Vagina (tissue), 2 donors: ENCODE measurements around the gene ZNF775.

Experiments
- POLR2A ChIP-seq, 2 donors: fragments of 450-650 bp; IDR thresholded peaks; one replicate each; pipeline ENCODE4 v1.6.1; 2017; ENCODE audit warnings: antibody characterized with exemption in 2 of 2, mild to moderate bottlenecking in 2 of 2, moderate library complexity in 2 of 2
- TF ChIP-seq, protein P1 (sequence below), 3 experiments: fragments of 450-650 bp in 2 of 3; fragments of 200-600 bp in 1 of 3; sonication (generic) in 1 of 3; IDR thresholded peaks; one replicate each; pipeline ENCODE4 v1.5.1; 2017 to 2019; ENCODE audit warnings: antibody characterized with exemption in 3 of 3, mild to moderate bottlenecking in 2 of 3, moderate library complexity in 2 of 3

GRCh38 chr7:150379441-150380379 lies 580 bp downstream of the ZNF775 start:
- TF ChIP-seq, protein P1, sequence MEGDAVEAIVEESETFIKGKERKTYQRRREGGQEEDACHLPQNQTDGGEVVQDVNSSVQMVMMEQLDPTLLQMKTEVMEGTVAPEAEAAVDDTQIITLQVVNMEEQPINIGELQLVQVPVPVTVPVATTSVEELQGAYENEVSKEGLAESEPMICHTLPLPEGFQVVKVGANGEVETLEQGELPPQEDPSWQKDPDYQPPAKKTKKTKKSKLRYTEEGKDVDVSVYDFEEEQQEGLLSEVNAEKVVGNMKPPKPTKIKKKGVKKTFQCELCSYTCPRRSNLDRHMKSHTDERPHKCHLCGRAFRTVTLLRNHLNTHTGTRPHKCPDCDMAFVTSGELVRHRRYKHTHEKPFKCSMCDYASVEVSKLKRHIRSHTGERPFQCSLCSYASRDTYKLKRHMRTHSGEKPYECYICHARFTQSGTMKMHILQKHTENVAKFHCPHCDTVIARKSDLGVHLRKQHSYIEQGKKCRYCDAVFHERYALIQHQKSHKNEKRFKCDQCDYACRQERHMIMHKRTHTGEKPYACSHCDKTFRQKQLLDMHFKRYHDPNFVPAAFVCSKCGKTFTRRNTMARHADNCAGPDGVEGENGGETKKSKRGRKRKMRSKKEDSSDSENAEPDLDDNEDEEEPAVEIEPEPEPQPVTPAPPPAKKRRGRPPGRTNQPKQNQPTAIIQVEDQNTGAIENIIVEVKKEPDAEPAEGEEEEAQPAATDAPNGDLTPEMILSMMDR (IDR thresholded peaks at IDR 0.05), result no peak
- no peak for TF ChIP-seq POLR2A (IDR thresholded peaks at IDR 0.05)
